Peyer's patch (tissue), 4 donors: Measurements from ENCODE around the gene VMAC. TPM values are rescaled to one million over a fixed set of nuclear protein-coding genes. Genes with fewer than 3 reads are reported as not detected.

Experiments used
- DNase-seq, 3 donors: peaks; one replicate each; pipeline ENCODE4 v3.0.0-alpha.2; 2017 to 2019
- H3K27ac ChIP-seq, 4 donors: fragments of 200-600 bp; sonication (generic); one replicate each; pipeline ENCODE4 v1.5.1; 2016 to 2019
- H3K27me3 ChIP-seq, 2 donors: fragments of 200-600 bp; sonication (generic); one replicate each; pipeline ENCODE4 v1.5.1; 2019
- H3K36me3 ChIP-seq, 3 donors: fragments of 200-600 bp; sonication (generic); one replicate each; pipeline ENCODE4 v1.5.1; 2016 to 2019
- H3K4me1 ChIP-seq, 4 donors: fragments of 200-600 bp; sonication (generic); one replicate each; pipeline ENCODE4 v1.5.1; 2016 to 2019
- H3K4me3 ChIP-seq, 4 donors: fragments of 200-600 bp; sonication (generic); 1 replicate in 3 of 4; 2 replicates in 1 of 4; pipeline ENCODE4 v1.5.1; 2016 to 2019; ENCODE audit warnings: mild to moderate bottlenecking in 1 of 4
- H3K9me3 ChIP-seq, 4 donors: fragments of 200-600 bp; sonication (generic); one replicate each; pipeline ENCODE4 v1.5.1; 2016 to 2019; ENCODE audit warnings: mild to moderate bottlenecking in 1 of 4
- POLR2A ChIP-seq, 2 donors: fragments of 450-650 bp; IDR thresholded peaks; one replicate each; pipeline ENCODE4 v1.5.1; 2017; ENCODE audit warnings: antibody characterized with exemption in 2 of 2, mild to moderate bottlenecking in 2 of 2, moderate library complexity in 2 of 2
- total RNA-seq, 4 donors: library from RNA; depleted of rRNA; stranded (reverse); fragments of >200 nt; gene quantifications; one replicate each; pipeline ENCODE4 v1.1.0, GENCODE V29; 2016
- TF ChIP-seq, protein P1 (sequence below), 6 experiments: fragments of 450-650 bp in 4 of 6; fragments of 200-600 bp in 2 of 6; sonication (generic) in 1 of 6; IDR thresholded peaks; one replicate each; pipeline ENCODE4 v1.5.1; 2017 to 2019; ENCODE audit warnings: antibody characterized with exemption in 6 of 6, mild to moderate bottlenecking in 3 of 6, moderate library complexity in 1 of 6

The VMAC gene
- total RNA-seq, 4 donors from 2014 or later = 9.6 to 24.8 (median 18.4) TPM

DNA sequence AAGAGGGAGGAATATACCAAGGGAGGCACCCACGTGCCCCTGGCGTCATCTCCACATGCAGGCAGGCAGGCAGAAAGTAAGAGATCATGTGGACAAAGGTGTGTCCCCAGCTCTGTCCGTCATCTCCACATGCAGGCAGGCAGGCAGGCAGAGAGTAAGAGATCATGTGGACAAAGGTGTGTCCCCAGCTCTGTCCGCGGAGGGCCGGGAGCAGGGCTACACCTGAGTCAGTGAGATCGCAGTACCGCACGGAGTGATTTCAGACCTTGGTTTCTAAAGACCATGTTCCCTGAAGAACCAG lies 31.6 kb downstream of the VMAC start:
- no peak overlapping the region for H3K4me3 ChIP-seq
- H3K36me3 ChIP-seq = peaks cover 0 to 70% (median 0%) of the 10 kb centered on the region in 3 donors
- H3K27ac ChIP-seq = no peak overlapping the region
- TF ChIP-seq POLR2A (IDR thresholded peaks at IDR 0.05) = no peak
- TF ChIP-seq, protein P1, sequence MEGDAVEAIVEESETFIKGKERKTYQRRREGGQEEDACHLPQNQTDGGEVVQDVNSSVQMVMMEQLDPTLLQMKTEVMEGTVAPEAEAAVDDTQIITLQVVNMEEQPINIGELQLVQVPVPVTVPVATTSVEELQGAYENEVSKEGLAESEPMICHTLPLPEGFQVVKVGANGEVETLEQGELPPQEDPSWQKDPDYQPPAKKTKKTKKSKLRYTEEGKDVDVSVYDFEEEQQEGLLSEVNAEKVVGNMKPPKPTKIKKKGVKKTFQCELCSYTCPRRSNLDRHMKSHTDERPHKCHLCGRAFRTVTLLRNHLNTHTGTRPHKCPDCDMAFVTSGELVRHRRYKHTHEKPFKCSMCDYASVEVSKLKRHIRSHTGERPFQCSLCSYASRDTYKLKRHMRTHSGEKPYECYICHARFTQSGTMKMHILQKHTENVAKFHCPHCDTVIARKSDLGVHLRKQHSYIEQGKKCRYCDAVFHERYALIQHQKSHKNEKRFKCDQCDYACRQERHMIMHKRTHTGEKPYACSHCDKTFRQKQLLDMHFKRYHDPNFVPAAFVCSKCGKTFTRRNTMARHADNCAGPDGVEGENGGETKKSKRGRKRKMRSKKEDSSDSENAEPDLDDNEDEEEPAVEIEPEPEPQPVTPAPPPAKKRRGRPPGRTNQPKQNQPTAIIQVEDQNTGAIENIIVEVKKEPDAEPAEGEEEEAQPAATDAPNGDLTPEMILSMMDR (IDR thresholded peaks at IDR 0.05) = no peak
- no peak for DNase-seq
- peaks cover 0 to 8% (median 0%) of the 10 kb centered on the region in 4 donors for H3K4me1 ChIP-seq
- no peaks in the 10 kb centered on the region for H3K9me3 ChIP-seq
- no peaks in the 10 kb centered on the region for H3K27me3 ChIP-seq

DNA sequence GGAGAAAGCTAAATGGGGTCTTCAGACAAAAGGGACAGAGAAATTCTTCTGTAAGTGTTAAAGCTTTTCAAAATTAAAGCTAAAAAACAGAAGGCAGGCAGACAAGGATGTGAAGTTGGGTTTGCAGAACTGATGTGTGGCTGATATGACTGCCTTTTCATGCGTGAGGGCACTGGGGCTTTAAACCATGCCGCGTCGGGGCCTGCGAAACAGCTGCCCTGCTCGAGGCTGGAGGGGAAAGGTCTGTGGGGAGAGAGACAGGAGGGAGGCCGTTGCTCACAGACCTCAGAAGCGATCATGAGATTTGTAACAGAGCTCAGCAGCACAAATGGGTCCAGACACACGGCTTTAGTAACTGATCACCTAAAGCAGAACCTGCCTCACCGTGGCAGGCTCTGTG lies 32.9 kb downstream of the VMAC start:
- Histone ChIP-seq H3K27ac (no peak overlapping the region), H3K27me3 (no peaks in the 10 kb centered on the region), H3K4me3 (no peak overlapping the region), H3K4me1 (peaks cover 0 to 13% (median 0%) of the 10 kb centered on the region in 4 donors), H3K36me3 (peaks cover 0 to 61% (median 0%) of the 10 kb centered on the region in 3 donors), H3K9me3 (no peaks in the 10 kb centered on the region)
- TF ChIP-seq, protein P1 (IDR thresholded peaks at IDR 0.05) = no peak
- no peak for TF ChIP-seq POLR2A (IDR thresholded peaks at IDR 0.05)
- DNase-seq = no peak

DNA sequence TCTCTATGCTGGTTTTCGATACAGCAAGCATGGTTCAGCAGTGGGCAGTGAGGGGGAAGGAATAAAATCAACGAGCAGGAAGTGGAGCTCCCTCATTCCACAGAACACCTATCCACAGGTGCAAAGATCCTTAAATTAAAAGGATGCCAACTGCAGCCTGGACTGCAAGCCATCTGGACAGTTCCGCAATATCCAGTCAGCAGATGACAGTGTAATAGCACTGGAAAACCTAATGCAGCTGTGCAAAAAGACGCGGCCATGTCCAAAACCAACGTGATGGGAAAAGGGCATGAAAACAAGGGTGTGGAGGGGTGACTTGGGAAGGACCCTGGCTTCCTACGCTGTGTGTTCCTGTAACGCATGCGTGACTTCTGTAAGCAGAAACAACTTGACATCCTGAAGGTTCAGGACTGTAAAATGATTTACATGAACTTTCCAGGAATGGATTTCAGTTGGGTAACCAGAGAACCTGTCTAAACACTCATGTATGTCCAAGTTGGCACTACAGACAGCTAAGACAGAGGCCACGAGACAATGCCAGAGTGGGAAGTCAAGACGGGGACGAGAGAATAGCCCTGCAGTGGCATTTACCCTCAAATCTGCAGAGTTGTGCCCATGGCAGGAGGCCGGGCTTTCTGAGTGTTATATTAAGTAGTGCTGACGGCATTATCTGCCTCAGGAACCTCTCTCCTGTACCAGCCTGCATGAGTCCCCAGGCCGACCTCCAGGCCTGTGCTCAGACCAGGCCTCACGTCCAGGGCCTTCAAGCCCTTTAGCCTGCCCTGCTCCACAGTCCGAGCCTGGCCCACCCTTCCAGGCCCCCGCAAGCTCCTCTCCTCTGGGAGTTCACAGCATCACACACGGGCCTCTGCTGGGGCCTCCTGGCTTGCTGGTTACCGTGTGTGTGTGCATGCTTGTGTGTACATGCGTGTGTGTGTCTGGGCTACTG lies 35.9 kb downstream of the VMAC start:
- no peaks in the 10 kb centered on the region for H3K9me3 ChIP-seq
- no peak overlapping the region for H3K27ac ChIP-seq
- H3K36me3 ChIP-seq = peaks cover 0 to 53% (median 0%) of the 10 kb centered on the region in 3 donors
- TF ChIP-seq, protein P1 (IDR thresholded peaks at IDR 0.05) = no peak
- DNase-seq = no peak
- H3K4me3 ChIP-seq = no peak overlapping the region
- peaks cover 0 to 21% (median 0%) of the 10 kb centered on the region in 4 donors for H3K4me1 ChIP-seq
- H3K27me3 ChIP-seq = no peaks in the 10 kb centered on the region

DNA sequence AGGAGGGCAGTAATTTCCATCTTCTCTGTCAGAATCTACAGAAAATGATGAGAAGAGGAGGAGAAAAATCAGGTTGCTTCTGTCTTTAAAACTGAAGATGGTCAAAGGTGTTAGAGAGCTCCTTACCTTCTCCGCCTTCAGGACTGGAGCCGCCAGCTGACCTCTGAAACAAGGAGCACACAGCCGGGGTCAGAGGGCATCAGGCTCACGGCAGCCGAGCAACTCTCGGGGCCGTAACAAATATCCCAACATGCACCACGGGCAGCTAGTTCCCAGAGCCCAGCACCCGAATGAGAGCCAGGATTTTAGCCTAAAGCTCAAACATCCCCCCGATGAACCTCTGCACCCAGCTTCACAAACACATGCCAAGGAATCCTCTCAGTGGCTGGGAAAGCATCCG lies 37.0 kb downstream of the VMAC start:
- no peaks in the 10 kb centered on the region for H3K9me3 ChIP-seq
- H3K4me1 ChIP-seq = peaks cover 0 to 25% (median 0%) of the 10 kb centered on the region in 4 donors
- TF ChIP-seq POLR2A (IDR thresholded peaks at IDR 0.05) = no peak
- H3K27ac ChIP-seq = no peak overlapping the region
- no peak for DNase-seq
- H3K36me3 ChIP-seq = peaks cover 0 to 42% (median 0%) of the 10 kb centered on the region in 3 donors
- H3K27me3 ChIP-seq = no peaks in the 10 kb centered on the region
- H3K4me3 ChIP-seq = no peak overlapping the region

DNA sequence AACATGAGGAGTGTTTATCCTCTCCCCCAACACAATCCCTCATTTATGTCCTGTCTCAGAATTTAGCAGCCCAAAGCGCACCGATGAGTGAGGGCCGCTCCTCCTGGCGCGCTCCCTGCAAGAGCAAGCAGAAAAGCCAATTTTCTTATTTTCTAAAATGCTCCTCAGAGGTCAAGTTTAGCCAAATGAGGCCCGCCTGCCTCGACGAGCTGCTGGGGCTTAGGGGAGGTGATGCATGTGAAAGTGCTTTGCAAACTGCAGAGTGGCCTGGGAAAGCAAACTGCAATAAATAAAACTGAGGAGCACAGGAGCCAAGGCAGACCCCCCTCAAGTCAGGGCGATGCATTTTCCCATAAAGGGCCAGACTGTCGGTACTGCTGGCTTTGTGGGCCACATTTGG lies 38.4 kb downstream of the VMAC start:
- no peaks in the 10 kb centered on the region for H3K27me3 ChIP-seq
- peak overlapping the region in 2 of 4 donors; percentile 44 to 50 for H3K27ac ChIP-seq
- TF ChIP-seq, protein P1 (IDR thresholded peaks at IDR 0.05) = no peak
- TF ChIP-seq POLR2A (IDR thresholded peaks at IDR 0.05) = no peak
- H3K9me3 ChIP-seq = no peaks in the 10 kb centered on the region
- peaks cover 0 to 35% (median 0%) of the 10 kb centered on the region in 3 donors for H3K36me3 ChIP-seq
- no peak overlapping the region for H3K4me3 ChIP-seq
- H3K4me1 ChIP-seq = peaks cover 0 to 38% (median 3%) of the 10 kb centered on the region in 4 donors
- no peak for DNase-seq

DNA sequence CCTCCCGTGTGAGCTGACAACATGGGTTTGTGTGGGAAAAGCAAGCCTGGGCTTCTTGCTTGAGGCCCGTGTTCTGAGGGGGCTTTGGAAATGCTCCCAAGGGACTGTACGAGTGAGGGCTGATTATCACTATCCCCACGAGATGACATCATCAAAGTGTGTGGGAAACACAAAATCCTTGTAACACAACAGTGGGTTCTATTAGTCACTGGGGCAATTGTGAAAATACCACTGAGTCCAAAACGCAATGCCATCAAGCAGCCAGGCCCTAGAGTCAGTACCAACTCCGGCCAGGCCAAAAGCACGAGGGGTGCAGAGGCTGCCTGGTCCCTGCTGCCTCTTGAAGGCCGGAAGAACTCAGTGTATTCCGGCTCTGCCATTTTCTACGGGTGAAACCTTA lies 39.0 kb downstream of the VMAC start:
- H3K27me3 ChIP-seq = no peaks in the 10 kb centered on the region
- H3K4me1 ChIP-seq = peaks cover 0 to 44% (median 8%) of the 10 kb centered on the region in 4 donors
- H3K4me3 ChIP-seq = no peak overlapping the region
- TF ChIP-seq POLR2A (IDR thresholded peaks at IDR 0.05) = no peak
- TF ChIP-seq, protein P1 (IDR thresholded peaks at IDR 0.05) = no peak
- H3K9me3 ChIP-seq = no peaks in the 10 kb centered on the region
- H3K36me3 ChIP-seq = peaks cover 0 to 34% (median 0%) of the 10 kb centered on the region in 3 donors
- peak overlapping the region in 2 of 4 donors; percentile 44 to 50 for H3K27ac ChIP-seq
- DNase-seq = no peak
